BE2C (cell line): ENCODE measurements around the gene PLA2G12B.

Experiments
- DNase-seq: peaks from one replicate; pipeline ENCODE4 v3.0.0-alpha.2; 2020
- H3K27me3 ChIP-seq: fragments of 250-450 bp; sonication (Bioruptor Pico); 2 replicates; pipeline ENCODE4 v1.5.1; 2020; ENCODE audit warnings: mild to moderate bottlenecking
- H3K36me3 ChIP-seq: fragments of 250-450 bp; sonication (Bioruptor Pico); 2 replicates; pipeline ENCODE4 v1.5.1; 2020; ENCODE audit warnings: mild to moderate bottlenecking
- H3K4me1 ChIP-seq: fragments of 250-450 bp; sonication (Bioruptor Pico); 2 replicates; pipeline ENCODE4 v1.5.1; 2020
- H3K4me3 ChIP-seq: 2 replicates; pipeline ENCODE4 v1.5.1; 2011; ENCODE audit warnings: low read depth, low read length
- H3K9me3 ChIP-seq: fragments of 250-450 bp; sonication (Bioruptor Pico); 2 replicates; pipeline ENCODE4 v1.5.1; 2020
- TF ChIP-seq, protein P1 (sequence below): IDR thresholded peaks from 2 replicates; pipeline ENCODE4 v1.5.1; 2012; ENCODE audit warnings: mild to moderate bottlenecking, low read depth, low read length

Gene PLA2G12B

DNA sequence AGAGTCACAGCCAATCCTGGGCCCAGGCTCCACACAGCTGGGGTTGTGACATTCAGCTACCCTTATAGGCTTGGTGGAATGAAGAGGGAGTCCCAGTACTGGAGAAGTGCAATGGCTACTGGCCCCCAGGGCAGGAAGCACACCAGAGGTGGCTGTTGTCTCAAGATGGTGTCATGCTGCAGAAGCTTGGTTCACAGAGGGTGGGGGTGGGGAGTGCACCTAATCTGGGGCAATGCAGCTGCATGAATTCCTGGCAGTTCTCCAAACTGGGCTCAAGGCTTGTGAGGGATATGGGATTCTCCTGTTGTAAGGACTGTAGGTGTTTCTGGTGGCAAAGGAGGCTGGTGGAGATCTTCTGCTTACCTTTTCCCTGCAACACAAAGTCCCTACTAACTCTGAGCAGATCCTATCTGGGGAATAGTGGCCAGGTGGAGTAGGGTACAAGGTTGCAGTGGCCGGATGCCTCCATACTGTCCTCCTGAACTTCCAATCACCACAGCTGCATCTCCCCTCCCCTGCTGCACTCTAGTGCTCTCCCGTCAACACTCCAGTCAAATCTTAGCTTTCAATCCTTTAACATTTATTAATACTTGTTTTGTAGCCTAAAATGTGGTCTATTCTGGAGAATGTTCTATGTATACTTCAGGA is 27.4 kb upstream of the PLA2G12B start:
- no peaks in the 10 kb centered on the region for H3K36me3 ChIP-seq
- TF ChIP-seq, protein P1, sequence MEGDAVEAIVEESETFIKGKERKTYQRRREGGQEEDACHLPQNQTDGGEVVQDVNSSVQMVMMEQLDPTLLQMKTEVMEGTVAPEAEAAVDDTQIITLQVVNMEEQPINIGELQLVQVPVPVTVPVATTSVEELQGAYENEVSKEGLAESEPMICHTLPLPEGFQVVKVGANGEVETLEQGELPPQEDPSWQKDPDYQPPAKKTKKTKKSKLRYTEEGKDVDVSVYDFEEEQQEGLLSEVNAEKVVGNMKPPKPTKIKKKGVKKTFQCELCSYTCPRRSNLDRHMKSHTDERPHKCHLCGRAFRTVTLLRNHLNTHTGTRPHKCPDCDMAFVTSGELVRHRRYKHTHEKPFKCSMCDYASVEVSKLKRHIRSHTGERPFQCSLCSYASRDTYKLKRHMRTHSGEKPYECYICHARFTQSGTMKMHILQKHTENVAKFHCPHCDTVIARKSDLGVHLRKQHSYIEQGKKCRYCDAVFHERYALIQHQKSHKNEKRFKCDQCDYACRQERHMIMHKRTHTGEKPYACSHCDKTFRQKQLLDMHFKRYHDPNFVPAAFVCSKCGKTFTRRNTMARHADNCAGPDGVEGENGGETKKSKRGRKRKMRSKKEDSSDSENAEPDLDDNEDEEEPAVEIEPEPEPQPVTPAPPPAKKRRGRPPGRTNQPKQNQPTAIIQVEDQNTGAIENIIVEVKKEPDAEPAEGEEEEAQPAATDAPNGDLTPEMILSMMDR, result no peak
- H3K9me3 ChIP-seq, result peaks cover 3% of the 10 kb centered on the region; the same call in 1 of the 2 replicates
- DNase-seq, result peak; percentile 21
- H3K4me3 ChIP-seq, result no peak overlapping the region
- H3K27me3 ChIP-seq, result no peaks in the 10 kb centered on the region; the same call in 1 of the 2 replicates
- H3K4me1 ChIP-seq, result no peaks in the 10 kb centered on the region

DNA sequence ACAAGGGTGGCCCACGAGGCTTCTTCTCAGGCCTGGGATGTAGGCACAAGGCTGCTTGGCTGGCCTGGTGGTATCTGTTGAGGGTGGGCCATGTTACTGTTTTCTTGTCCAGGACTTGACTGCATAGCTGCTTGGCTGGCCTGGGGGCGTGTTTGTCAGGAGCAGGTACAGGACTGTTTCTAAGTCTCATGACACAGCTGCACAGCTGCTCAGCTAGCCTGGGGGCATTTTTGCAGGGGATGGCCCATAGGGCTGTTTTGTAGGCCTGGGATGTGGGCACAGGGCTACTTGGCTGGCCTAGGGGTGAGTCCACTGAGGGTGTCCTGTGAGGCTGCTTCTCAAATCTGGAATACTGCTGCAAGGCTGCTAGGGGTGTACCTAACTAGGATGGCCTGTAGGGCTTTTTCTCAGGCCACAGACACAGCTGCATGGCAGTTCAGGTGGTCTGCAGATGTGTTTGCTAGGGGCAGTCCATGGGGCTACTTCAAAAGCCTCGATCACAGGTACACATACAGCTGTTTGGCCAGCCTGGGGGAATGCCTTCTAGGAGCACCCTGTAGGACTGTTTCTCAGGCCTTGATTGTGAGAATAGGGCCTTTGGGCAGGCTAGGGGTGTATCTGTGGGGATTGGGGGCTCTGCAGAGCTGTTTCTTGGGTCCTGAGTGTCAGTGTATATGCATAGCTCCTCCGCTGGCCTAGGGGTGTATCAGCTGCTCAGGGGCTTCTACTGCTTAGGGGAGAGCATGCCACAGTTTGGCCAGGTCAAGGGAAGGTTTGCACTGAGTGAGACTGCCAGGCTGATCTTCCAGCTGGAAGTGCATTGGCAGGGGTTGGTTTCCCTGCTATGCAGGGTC is 26.6 kb upstream of the PLA2G12B start:
- no peaks in the 10 kb centered on the region; the same call in 1 of the 2 replicates for H3K27me3 ChIP-seq
- H3K4me3 ChIP-seq, result no peak overlapping the region
- H3K9me3 ChIP-seq, result peaks cover 3% of the 10 kb centered on the region; the same call in 1 of the 2 replicates
- H3K4me1 ChIP-seq, result no peaks in the 10 kb centered on the region
- peak; percentile 20 for DNase-seq
- TF ChIP-seq, protein P1, result no peak
- no peaks in the 10 kb centered on the region for H3K36me3 ChIP-seq

DNA sequence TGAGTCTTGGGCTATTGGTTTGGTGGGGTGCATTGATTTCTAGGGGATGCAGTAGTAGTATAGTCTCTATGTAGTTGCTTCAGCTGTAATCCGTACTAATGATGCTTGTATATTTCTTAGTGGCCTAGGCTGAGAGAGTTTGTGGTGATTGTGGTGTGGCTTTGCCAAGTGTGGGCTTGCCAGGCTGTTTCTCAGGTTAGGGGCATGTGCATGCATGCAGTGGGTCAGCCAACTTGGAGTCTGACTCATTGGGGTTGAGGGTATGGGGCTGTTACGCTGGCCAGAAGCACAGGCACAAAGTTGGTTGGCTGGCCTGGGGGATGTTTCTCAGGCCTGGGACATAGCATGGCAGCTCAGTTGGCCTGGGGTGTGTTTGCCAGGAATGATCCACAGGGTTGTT is 25.7 kb upstream of the PLA2G12B start:
- Histone ChIP-seq H3K4me3 (no peak overlapping the region), H3K36me3 (no peaks in the 10 kb centered on the region), H3K27me3 (no peaks in the 10 kb centered on the region; the same call in 1 of the 2 replicates), H3K9me3 (peaks cover 3% of the 10 kb centered on the region; the same call in 1 of the 2 replicates), H3K4me1 (no peaks in the 10 kb centered on the region)
- DNase-seq, result no peak
- TF ChIP-seq, protein P1, result no peak

DNA sequence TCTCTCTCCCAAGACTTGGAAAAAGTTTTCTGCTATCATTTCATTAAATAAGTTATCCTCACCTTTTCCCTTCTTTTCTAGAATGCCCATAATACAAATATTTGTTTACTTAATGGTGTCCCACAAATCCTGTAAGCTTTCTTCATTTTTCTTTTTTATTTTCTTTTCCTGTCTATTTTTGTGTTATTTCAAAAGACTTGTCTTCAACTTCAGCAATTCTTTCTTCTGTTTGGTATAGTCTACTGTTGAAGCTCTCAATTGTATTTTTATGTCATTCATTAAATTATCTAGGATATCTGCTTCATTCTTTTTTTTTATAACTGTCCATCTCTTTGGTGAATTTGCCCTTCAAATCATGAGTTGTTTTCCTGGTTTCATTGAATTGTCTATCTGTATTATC is 25.1 kb upstream of the PLA2G12B start:
- Histone ChIP-seq H3K9me3 (peaks cover 3% of the 10 kb centered on the region; the same call in 1 of the 2 replicates), H3K4me3 (no peak overlapping the region)

DNA sequence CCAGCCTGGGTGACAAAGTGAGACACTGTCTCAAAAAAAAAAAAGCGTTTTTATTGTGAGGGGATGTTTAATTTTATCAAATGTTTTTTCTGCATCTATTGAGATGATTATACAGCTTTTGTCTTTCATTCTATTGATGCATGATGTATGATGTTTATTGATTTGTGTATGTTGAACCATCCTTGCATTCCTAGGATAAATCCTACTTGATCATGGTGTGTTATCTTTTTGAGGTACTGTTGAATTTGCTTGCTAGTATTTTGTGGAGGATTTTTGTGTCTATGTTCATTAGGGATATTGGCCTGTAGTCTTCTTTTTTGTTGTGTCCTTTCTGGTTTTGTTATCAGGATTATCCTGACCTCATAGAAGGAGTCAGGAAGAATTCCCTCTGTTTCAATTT is 22.3 kb upstream of the PLA2G12B start:
- Histone ChIP-seq H3K9me3 (peaks cover 3% of the 10 kb centered on the region; the same call in 1 of the 2 replicates), H3K27me3 (no peaks in the 10 kb centered on the region), H3K36me3 (no peaks in the 10 kb centered on the region), H3K4me3 (no peak overlapping the region), H3K4me1 (no peaks in the 10 kb centered on the region)
- TF ChIP-seq, protein P1, result no peak
- DNase-seq, result no peak

More for the DNA sequence above, 25.1 kb upstream of the PLA2G12B start:
- Histone ChIP-seq H3K4me1 (no peaks in the 10 kb centered on the region), H3K36me3 (no peaks in the 10 kb centered on the region), H3K27me3 (no peaks in the 10 kb centered on the region; the same call in 1 of the 2 replicates)
- TF ChIP-seq, protein P1, result no peak
- DNase-seq, result no peak
